OCI-LY7 (cell line): ENCODE data around the gene CPZ. TPM values are rescaled to one million over a fixed set of nuclear protein-coding genes. Genes with fewer than 3 reads are reported as not detected.

Source experiments
- BruUV-seq: library from RNA; stranded (reverse); fragments of 400-500 nt; replicated peaks from 2 replicates; lab custom pipeline; 2021; lab: Mats Ljungman, UMichigan
- CTCF ChIA-PET: fragments of 300-600 bp; sonication (Branson Sonifier 250); formaldehyde crosslinking; loops from one replicate; lab custom pipeline; 2022; ENCODE audit warnings: antibody characterized with exemption; ENCODE audit not compliant: unreplicated experiment; lab: Charles Lee
- POLR2A ChIA-PET: fragments of 300-600 bp; sonication (Branson Sonifier 250); formaldehyde crosslinking; loops from one replicate; lab custom pipeline; 2022; ENCODE audit warnings: antibody characterized with exemption; lab: Charles Lee
- DNase-seq: peaks from one replicate; pipeline ENCODE4 v3.0.0-alpha.2; 2015; ENCODE audit warnings: low spot score
- H2AFZ ChIP-seq: fragments of 200-600 bp; sonication (generic), shearing (Covaris generic); 2 replicates; pipeline ENCODE4 v1.6.1; 2014; ENCODE audit warnings: mild to moderate bottlenecking, antibody characterized with exemption, low read length, moderate library complexity
- H3K27ac ChIP-seq: fragments of 200-600 bp; sonication (generic); 2 replicates; pipeline ENCODE4 v1.5.1; 2014; ENCODE audit warnings: mixed run types, low read depth, mild to moderate bottlenecking, moderate library complexity, low read length, inconsistent platforms; ENCODE audit not compliant: poor library complexity, severe bottlenecking
- H3K36me3 ChIP-seq: fragments of 200-600 bp; sonication (generic); 2 replicates; pipeline ENCODE4 v1.6.1; 2014; ENCODE audit warnings: mild to moderate bottlenecking, antibody characterized with exemption, low read length, moderate library complexity, mixed read lengths; ENCODE audit not compliant: insufficient read depth
- H3K4me1 ChIP-seq: fragments of 200-600 bp; sonication (generic); 2 replicates; pipeline ENCODE4 v1.5.1; 2014; ENCODE audit warnings: mild to moderate bottlenecking, low read length; ENCODE audit not compliant: insufficient read depth, poor library complexity, severe bottlenecking
- H3K4me2 ChIP-seq: fragments of 200-600 bp; sonication (generic); 2 replicates; pipeline ENCODE4 v1.6.1; 2014; ENCODE audit warnings: mild to moderate bottlenecking, low read length
- H3K4me3 ChIP-seq: fragments of 200-600 bp; sonication (generic); 2 replicates; pipeline ENCODE4 v1.5.1; 2014; ENCODE audit warnings: mild to moderate bottlenecking, low read depth, low read length; ENCODE audit not compliant: poor library complexity, severe bottlenecking
- H3K79me2 ChIP-seq: fragments of 200-600 bp; sonication (generic); 2 replicates; pipeline ENCODE4 v1.6.1; 2016; ENCODE audit warnings: low read depth, mild to moderate bottlenecking, low read length, moderate library complexity, mixed read lengths; ENCODE audit not compliant: insufficient read depth
- H3K9me2 ChIP-seq: fragments of 200-600 bp; sonication (generic); 2 replicates; pipeline ENCODE4 v1.6.1; 2016; ENCODE audit warnings: mild to moderate bottlenecking, low read length, mixed read lengths; ENCODE audit not compliant: insufficient read depth
- H3K9me3 ChIP-seq: fragments of 200-600 bp; sonication (generic); 2 replicates; pipeline ENCODE4 v1.6.1; 2014; ENCODE audit warnings: mild to moderate bottlenecking, mixed run types, low read length, mixed read lengths
- H4K20me1 ChIP-seq: fragments of 200-600 bp; sonication (generic); 2 replicates; pipeline ENCODE4 v1.6.1; 2014; ENCODE audit warnings: mild to moderate bottlenecking, antibody characterized with exemption, low read length, moderate library complexity, mixed read lengths; ENCODE audit not compliant: insufficient read depth
- EZH2phosphoT487 ChIP-seq: fragments of 200-600 bp; sonication (generic); IDR thresholded peaks from 2 replicates; pipeline ENCODE4 v1.6.1; 2018; ENCODE audit warnings: low read depth, borderline replicate concordance, mild to moderate bottlenecking, mixed run types, antibody characterized with exemption, low read length, moderate library complexity, mixed read lengths
- intact Hi-C: fragments of 100-400 bp; cut with micrococcal nuclease; formaldehyde crosslinking; loops from one replicate; pipeline ENCODE4 v1.10.0; 2022; ENCODE audit not compliant: unreplicated experiment
- total RNA-seq, 2 experiments: library from RNA; depleted of rRNA in 1 of 2; stranded (reverse); fragments of >200 nt in 1 of 2; shearing (Covaris generic) in 1 of 2; gene quantifications; 2 replicates each; pipeline ENCODE4 v1.2.3, GENCODE V29; 2014 to 2022
- TF ChIP-seq, protein P1 (sequence below): fragments of 200-600 bp; sonication (generic); conservative IDR thresholded peaks from 2 replicates; pipeline ENCODE4 v1.5.1; 2014; ENCODE audit warnings: mild to moderate bottlenecking, antibody characterized with exemption, low read length, moderate library complexity, mixed read lengths

CPZ gene
- total RNA-seq, 2 experiments from 2014 or later: not detected

DNA sequence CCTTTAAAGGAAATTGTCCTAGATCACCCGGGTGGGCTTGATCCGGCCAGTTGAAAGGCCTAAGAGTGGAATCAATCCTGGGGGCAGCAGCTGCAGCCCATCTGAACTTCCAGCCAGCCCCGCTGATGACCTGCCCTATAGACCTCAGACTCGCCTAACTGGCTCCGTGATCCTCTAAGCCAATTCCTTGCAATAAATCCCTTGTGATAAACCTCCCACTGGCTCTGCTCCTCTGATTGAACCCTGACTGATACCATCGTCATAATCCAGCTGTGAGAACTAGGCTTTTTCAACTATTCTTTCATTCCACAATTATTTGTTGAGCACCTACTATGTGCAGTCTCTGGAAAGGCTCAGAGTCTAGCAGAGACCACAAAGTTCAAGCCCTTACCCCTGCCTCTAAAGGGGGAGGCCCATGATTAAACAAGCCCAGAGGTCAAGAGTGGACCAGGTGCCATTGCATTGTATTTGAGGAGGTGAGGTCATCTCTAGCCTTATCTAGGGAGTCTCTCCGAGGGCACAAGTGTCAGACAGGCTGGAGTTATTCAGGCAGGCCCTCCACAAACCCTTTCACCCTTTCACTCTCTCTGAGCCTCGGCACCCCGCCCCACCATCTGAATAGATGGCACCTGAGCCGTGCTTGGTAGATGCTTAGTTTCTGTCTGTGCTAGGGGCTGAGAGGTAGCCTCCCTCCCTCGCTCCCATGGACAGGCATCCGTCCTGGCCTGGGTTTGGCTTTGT is 32.9 kb upstream of the CPZ start:
- intact Hi-C loops: no loop called here
- H3K4me2 ChIP-seq: no peak overlapping the region
- H3K27ac ChIP-seq: no peak overlapping the region
- H3K4me1 ChIP-seq: no peaks in the 10 kb centered on the region
- TF ChIP-seq, protein P1, sequence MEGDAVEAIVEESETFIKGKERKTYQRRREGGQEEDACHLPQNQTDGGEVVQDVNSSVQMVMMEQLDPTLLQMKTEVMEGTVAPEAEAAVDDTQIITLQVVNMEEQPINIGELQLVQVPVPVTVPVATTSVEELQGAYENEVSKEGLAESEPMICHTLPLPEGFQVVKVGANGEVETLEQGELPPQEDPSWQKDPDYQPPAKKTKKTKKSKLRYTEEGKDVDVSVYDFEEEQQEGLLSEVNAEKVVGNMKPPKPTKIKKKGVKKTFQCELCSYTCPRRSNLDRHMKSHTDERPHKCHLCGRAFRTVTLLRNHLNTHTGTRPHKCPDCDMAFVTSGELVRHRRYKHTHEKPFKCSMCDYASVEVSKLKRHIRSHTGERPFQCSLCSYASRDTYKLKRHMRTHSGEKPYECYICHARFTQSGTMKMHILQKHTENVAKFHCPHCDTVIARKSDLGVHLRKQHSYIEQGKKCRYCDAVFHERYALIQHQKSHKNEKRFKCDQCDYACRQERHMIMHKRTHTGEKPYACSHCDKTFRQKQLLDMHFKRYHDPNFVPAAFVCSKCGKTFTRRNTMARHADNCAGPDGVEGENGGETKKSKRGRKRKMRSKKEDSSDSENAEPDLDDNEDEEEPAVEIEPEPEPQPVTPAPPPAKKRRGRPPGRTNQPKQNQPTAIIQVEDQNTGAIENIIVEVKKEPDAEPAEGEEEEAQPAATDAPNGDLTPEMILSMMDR: no peak
- no peak for TF ChIP-seq EZH2phosphoT487
- ChIA-PET CTCF (no interaction called here), POLR2A (interaction anchor here (0.6 kb wide), 1 partner anchor 29 kb away, joined by 3 read pairs; no protein-coding TSS in a partner anchor)
- H3K36me3 ChIP-seq: no peaks in the 10 kb centered on the region
- H3K9me3 ChIP-seq: no peaks in the 10 kb centered on the region
- no peak overlapping the region for H2AFZ ChIP-seq
- no peak overlapping the region for H3K4me3 ChIP-seq
- no peak for DNase-seq
- no peaks in the 10 kb centered on the region for H4K20me1 ChIP-seq
- BruUV-seq: no TSS peak
- no peaks in the 10 kb centered on the region for H3K79me2 ChIP-seq
- no peaks in the 10 kb centered on the region for H3K9me2 ChIP-seq

GRCh38 chr4:8560265-8561047 is 32.1 kb upstream of the CPZ start:
- no peaks in the 10 kb centered on the region for H4K20me1 ChIP-seq
- no peak for DNase-seq
- H3K27ac ChIP-seq: no peak overlapping the region
- H3K9me3 ChIP-seq: no peaks in the 10 kb centered on the region
- TF ChIP-seq EZH2phosphoT487: no peak
- TF ChIP-seq, protein P1: no peak
- no peak overlapping the region for H3K4me2 ChIP-seq
- intact Hi-C loops: no loop called here
- POLR2A ChIA-PET: no interaction called here
- no peaks in the 10 kb centered on the region for H3K36me3 ChIP-seq
- no peaks in the 10 kb centered on the region for H3K9me2 ChIP-seq
- H3K4me3 ChIP-seq: no peak overlapping the region
- no peak overlapping the region for H2AFZ ChIP-seq
- no peaks in the 10 kb centered on the region for H3K79me2 ChIP-seq
- no TSS peak for BruUV-seq
- CTCF ChIA-PET: no interaction called here
- no peaks in the 10 kb centered on the region for H3K4me1 ChIP-seq

DNA sequence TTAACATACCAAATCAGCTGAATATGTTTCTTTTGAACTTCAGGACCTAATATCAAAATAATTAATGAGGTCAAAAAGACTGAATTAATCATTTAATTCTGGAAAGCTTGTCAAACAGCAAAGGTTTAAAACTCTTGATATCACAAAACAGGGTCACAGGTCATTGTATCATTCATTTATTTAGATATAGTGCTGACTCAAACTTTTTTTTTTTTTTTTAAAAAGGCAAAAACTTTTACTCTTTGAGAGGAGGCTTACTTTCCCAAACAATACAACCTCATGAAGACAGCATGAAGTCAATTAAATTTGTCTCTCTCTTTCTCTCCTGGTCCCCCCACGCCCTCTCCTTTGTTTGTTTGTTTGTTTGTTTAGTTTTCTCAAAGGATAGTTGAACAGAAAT is 28.0 kb upstream of the CPZ start:
- no peak overlapping the region for H2AFZ ChIP-seq
- intact Hi-C loops: no loop called here
- H3K4me3 ChIP-seq: no peak overlapping the region
- no TSS peak for BruUV-seq
- H3K27ac ChIP-seq: no peak overlapping the region
- H3K4me1 ChIP-seq: no peaks in the 10 kb centered on the region
- no peaks in the 10 kb centered on the region for H3K9me2 ChIP-seq
- no peaks in the 10 kb centered on the region for H3K9me3 ChIP-seq
- CTCF ChIA-PET: no interaction called here
- POLR2A ChIA-PET: interaction anchor here (0.8 kb wide), 1 partner anchor 250 kb away, joined by 3 read pairs; no protein-coding TSS in a partner anchor
- H3K79me2 ChIP-seq: no peaks in the 10 kb centered on the region
- TF ChIP-seq, protein P1: no peak
- TF ChIP-seq EZH2phosphoT487: no peak
- no peaks in the 10 kb centered on the region for H3K36me3 ChIP-seq
- H4K20me1 ChIP-seq: no peaks in the 10 kb centered on the region
- no peak for DNase-seq
- H3K4me2 ChIP-seq: no peak overlapping the region
